ENCODE measurements around the gene CPA1. TPM values are rescaled to one million over a fixed set of nuclear protein-coding genes. Genes with fewer than 3 reads are reported as not detected.

CPA1 gene
- total RNA-seq, 2 donors from 2014 or later: not detected

- Mint-ChIP-seq H3K36me3 (ENCODE audit: low read depth) (no peaks in the 10 kb centered on the region), H3K27ac (peak overlapping the region; percentile 67), H3K9me3 (peaks cover 8% of the 10 kb centered on the region), H3K4me1 (peaks cover 21% of the 10 kb centered on the region), H3K4me3 (no peak overlapping the region), H3K27me3 (ENCODE audit: insufficient read depth) (peaks cover 6% of the 10 kb centered on the region)
- H3K9me3 ChIP-seq (ENCODE audit: control insufficient read depth, low read length): no peaks in the 10 kb centered on the region
- DNase-seq: peak; percentile 94
- H3K27me3 ChIP-seq (ENCODE audit: control insufficient read depth, insufficient read depth, low read length, poor library complexity, severe bottlenecking): peaks cover 6% of the 10 kb centered on the region
- WGBS, 2 experiments (ENCODE audit: insufficient coverage in 1 of 2, insufficient read length in 1 of 2): 58 to 62% methylated on average over 5 to 9 of the region's 9 CpGs
- no peak overlapping the region for H3K9ac ChIP-seq (ENCODE audit: extremely low read depth, low read length, poor library complexity, severe bottlenecking)
- no peaks in the 10 kb centered on the region for H3K4me1 ChIP-seq (ENCODE audit: control insufficient read depth, insufficient read depth, low read length)
- no peaks in the 10 kb centered on the region for H3K36me3 ChIP-seq (ENCODE audit: control insufficient read depth, insufficient read depth, low read length)
- no peak overlapping the region for H3K4me3 ChIP-seq (ENCODE audit: low read length)
- H3K27ac ChIP-seq (ENCODE audit: low read depth, low read length): peak overlapping the region; percentile 90
- no peak for TF ChIP-seq CTCF (conservative IDR thresholded peaks at IDR 0.05)
These were observed 24.0 kb upstream of the CPA1 start for GRCh38 chr7:130356121-130356875.

GRCh38 chr7:130356876-130357611 is 23.2 kb upstream of the CPA1 start:
- H3K36me3 Mint-ChIP-seq (ENCODE audit: low read depth): no peaks in the 10 kb centered on the region
- peaks cover 8% of the 10 kb centered on the region for H3K9me3 Mint-ChIP-seq
- no peak overlapping the region for H3K9ac ChIP-seq (ENCODE audit: extremely low read depth, low read length, poor library complexity, severe bottlenecking)
- H3K4me1 Mint-ChIP-seq: peaks cover 14% of the 10 kb centered on the region
- H3K27ac Mint-ChIP-seq: peak overlapping the region; percentile 67
- no peak overlapping the region for H3K4me3 ChIP-seq (ENCODE audit: low read length)
- H3K4me1 ChIP-seq (ENCODE audit: control insufficient read depth, insufficient read depth, low read length): no peaks in the 10 kb centered on the region
- DNase-seq: peak; percentile 46
- peak overlapping the region; percentile 90 for H3K27ac ChIP-seq (ENCODE audit: low read depth, low read length)
- 91 to 93% methylated on average over 6 to 15 of the region's 16 CpGs for WGBS, 2 experiments (ENCODE audit: insufficient coverage in 1 of 2, insufficient read length in 1 of 2)
- no peaks in the 10 kb centered on the region for H3K9me3 ChIP-seq (ENCODE audit: control insufficient read depth, low read length)
- H3K27me3 Mint-ChIP-seq (ENCODE audit: insufficient read depth): peaks cover 4% of the 10 kb centered on the region
- no peaks in the 10 kb centered on the region for H3K36me3 ChIP-seq (ENCODE audit: control insufficient read depth, insufficient read depth, low read length)
- H3K4me3 Mint-ChIP-seq: no peak overlapping the region
- TF ChIP-seq CTCF (conservative IDR thresholded peaks at IDR 0.05): no peak
- no peaks in the 10 kb centered on the region for H3K27me3 ChIP-seq (ENCODE audit: control insufficient read depth, insufficient read depth, low read length, poor library complexity, severe bottlenecking)

- 93 to 95% methylated on average over 4 of the region's 4 CpGs for WGBS, 2 experiments (ENCODE audit: insufficient coverage in 1 of 2, insufficient read length in 1 of 2)
- Histone ChIP-seq H3K9ac (ENCODE audit: extremely low read depth, low read length, poor library complexity, severe bottlenecking) (no peak overlapping the region), H3K4me3 (ENCODE audit: low read length) (no peak overlapping the region), H3K27me3 (ENCODE audit: control insufficient read depth, insufficient read depth, low read length, poor library complexity, severe bottlenecking) (no peaks in the 10 kb centered on the region), H3K4me1 (ENCODE audit: control insufficient read depth, insufficient read depth, low read length) (no peaks in the 10 kb centered on the region), H3K36me3 (ENCODE audit: control insufficient read depth, insufficient read depth, low read length) (no peaks in the 10 kb centered on the region), H3K27ac (ENCODE audit: low read depth, low read length) (no peak overlapping the region), H3K9me3 (ENCODE audit: control insufficient read depth, low read length) (no peaks in the 10 kb centered on the region)
- Mint-ChIP-seq H3K27ac (no peak overlapping the region), H3K27me3 (ENCODE audit: insufficient read depth) (peaks cover 4% of the 10 kb centered on the region), H3K4me1 (peaks cover 9% of the 10 kb centered on the region), H3K36me3 (ENCODE audit: low read depth) (no peaks in the 10 kb centered on the region), H3K9me3 (peaks cover 8% of the 10 kb centered on the region), H3K4me3 (no peak overlapping the region)
- DNase-seq: peak; percentile 21
- no peak for TF ChIP-seq CTCF (conservative IDR thresholded peaks at IDR 0.05)
These were observed 21.8 kb upstream of the CPA1 start for GRCh38 chr7:130358471-130358870.

Data from endodermal cell (in vitro differentiated cells).